Osteoblast (primary cell): ENCODE data around the gene MDGA2. TPM values are rescaled to one million over a fixed set of nuclear protein-coding genes. Genes with fewer than 3 reads are reported as not detected.
"Not testable (repeated sequence)": the region's sequence is repeated elsewhere in the genome, so short reads cannot be mapped to it uniquely, and the experiment has no call there.

Source experiments
- DNase-seq: peaks from one replicate; pipeline ENCODE4 v3.0.0; 2011; ENCODE audit warnings: low spot score, mixed read lengths; ENCODE audit not compliant: insufficient read length; ENCODE audit errors: missing footprints
- H2AFZ ChIP-seq: 2 replicates; pipeline ENCODE4 v1.6.0; 2011; ENCODE audit warnings: mild to moderate bottlenecking, low read length
- H3K27ac ChIP-seq: 2 replicates; pipeline ENCODE4 v1.5.1; 2011; ENCODE audit warnings: mild to moderate bottlenecking, low read depth, low read length, moderate library complexity
- H3K27me3 ChIP-seq: 2 replicates; pipeline ENCODE4 v1.6.0; 2012; ENCODE audit warnings: mild to moderate bottlenecking, control low read depth, inconsistent platforms, low read length, moderate library complexity; ENCODE audit not compliant: insufficient read depth
- H3K36me3 ChIP-seq: 2 replicates; pipeline ENCODE4 v1.5.1; 2011; ENCODE audit warnings: mild to moderate bottlenecking, low read length, control low read depth, moderate library complexity; ENCODE audit not compliant: insufficient read depth
- H3K4me1 ChIP-seq: 2 replicates; pipeline ENCODE4 v1.5.1; 2011; ENCODE audit warnings: mild to moderate bottlenecking, low read length, control low read depth, moderate library complexity; ENCODE audit not compliant: insufficient read depth
- H3K4me2 ChIP-seq: 2 replicates; pipeline ENCODE4 v1.6.0; 2011; ENCODE audit warnings: mild to moderate bottlenecking, low read length; ENCODE audit not compliant: insufficient read depth
- H3K4me3 ChIP-seq: fragments of 200-600 bp; sonication (generic); 3 replicates; pipeline ENCODE4 v1.5.1; 2012; ENCODE audit warnings: mild to moderate bottlenecking, low read length, inconsistent platforms; ENCODE audit not compliant: insufficient read depth
- H3K79me2 ChIP-seq: 2 replicates; pipeline ENCODE4 v1.6.0; 2012; ENCODE audit warnings: mild to moderate bottlenecking, low read length, control low read depth, inconsistent platforms; ENCODE audit not compliant: insufficient read depth
- H3K9me3 ChIP-seq: 2 replicates; pipeline ENCODE4 v1.5.1; 2011; ENCODE audit warnings: low read depth, low read length, control low read depth
- H4K20me1 ChIP-seq: 2 replicates; pipeline ENCODE4 v1.6.0; 2012; ENCODE audit warnings: mild to moderate bottlenecking, low read length, control low read depth; ENCODE audit not compliant: insufficient read depth
- total RNA-seq: library from RNA; depleted of rRNA; stranded (reverse); fragments of >200 nt; gene quantifications from 2 replicates; pipeline ENCODE4 v1.2.3, GENCODE V29; 2012
- TF ChIP-seq, protein P1 (sequence below): IDR thresholded peaks from 2 replicates; pipeline ENCODE4 v1.5.1; 2011; ENCODE audit warnings: mild to moderate bottlenecking, low read depth, low read length, moderate library complexity; ENCODE audit errors: extremely low read depth

Gene MDGA2
- total RNA-seq, 1 donor = not detected

DNA sequence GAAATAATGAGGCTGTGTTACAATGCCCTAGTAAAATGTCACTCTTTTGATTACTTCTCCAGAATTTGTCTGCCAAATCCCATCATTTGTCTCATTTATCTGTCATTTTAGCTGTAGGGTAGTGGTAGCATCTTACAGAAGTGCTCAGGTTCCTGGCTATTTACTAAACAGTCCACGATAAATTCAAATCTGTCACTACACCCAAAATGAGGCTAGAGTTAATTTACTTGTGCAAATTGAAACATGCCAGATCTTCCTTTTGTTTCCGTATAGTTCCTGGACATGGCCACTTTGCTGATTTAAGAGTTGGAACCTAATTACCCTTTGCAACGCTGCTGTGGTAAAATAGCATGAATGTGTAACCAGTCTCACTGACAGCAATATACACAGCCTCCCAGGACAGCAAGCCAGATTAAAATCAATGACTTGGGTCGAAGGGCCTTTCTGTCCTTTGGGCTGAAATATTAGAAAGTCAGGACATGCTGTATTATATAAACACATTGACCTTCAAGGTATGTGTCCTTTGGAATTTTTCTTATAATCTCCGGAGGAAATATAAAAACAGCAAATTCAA, 485.4 kb downstream of the MDGA2 start:
- Histone ChIP-seq H3K4me1 (no peaks in the 10 kb centered on the region), H3K79me2 (no peaks in the 10 kb centered on the region), H3K9me3 (peaks cover 2% of the 10 kb centered on the region), H3K27me3 (no peaks in the 10 kb centered on the region), H2AFZ (no peak overlapping the region), H3K36me3 (no peaks in the 10 kb centered on the region), H4K20me1 (no peaks in the 10 kb centered on the region), H3K4me3 (no peak overlapping the region), H3K4me2 (no peak overlapping the region), H3K27ac (no peak overlapping the region)
- TF ChIP-seq, protein P1, sequence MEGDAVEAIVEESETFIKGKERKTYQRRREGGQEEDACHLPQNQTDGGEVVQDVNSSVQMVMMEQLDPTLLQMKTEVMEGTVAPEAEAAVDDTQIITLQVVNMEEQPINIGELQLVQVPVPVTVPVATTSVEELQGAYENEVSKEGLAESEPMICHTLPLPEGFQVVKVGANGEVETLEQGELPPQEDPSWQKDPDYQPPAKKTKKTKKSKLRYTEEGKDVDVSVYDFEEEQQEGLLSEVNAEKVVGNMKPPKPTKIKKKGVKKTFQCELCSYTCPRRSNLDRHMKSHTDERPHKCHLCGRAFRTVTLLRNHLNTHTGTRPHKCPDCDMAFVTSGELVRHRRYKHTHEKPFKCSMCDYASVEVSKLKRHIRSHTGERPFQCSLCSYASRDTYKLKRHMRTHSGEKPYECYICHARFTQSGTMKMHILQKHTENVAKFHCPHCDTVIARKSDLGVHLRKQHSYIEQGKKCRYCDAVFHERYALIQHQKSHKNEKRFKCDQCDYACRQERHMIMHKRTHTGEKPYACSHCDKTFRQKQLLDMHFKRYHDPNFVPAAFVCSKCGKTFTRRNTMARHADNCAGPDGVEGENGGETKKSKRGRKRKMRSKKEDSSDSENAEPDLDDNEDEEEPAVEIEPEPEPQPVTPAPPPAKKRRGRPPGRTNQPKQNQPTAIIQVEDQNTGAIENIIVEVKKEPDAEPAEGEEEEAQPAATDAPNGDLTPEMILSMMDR = no peak
- DNase-seq = no peak

DNA sequence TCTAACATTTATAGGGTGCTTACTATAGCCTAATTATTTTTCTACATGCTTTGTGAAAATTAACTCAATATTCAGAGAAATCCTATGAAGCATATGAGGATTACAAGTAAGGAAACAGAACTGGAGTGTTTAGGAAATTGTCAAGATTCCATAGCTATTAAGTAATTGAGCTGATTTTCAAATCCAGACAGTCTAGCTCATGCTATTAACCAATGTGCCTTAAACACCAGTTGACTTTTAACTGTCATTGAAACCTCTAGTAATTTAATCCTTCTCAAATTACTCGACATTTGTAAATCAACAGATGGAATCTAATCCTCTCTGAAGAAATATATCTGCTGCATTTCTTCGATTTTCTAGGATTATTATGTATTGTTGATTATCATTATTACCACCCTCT, 488.9 kb downstream of the MDGA2 start:
- Histone ChIP-seq H3K36me3 (no peaks in the 10 kb centered on the region), H3K27me3 (no peaks in the 10 kb centered on the region), H3K27ac (no peak overlapping the region), H3K4me1 (no peaks in the 10 kb centered on the region), H3K9me3 (peaks cover 2% of the 10 kb centered on the region), H3K4me2 (no peak overlapping the region), H2AFZ (no peak overlapping the region), H4K20me1 (no peaks in the 10 kb centered on the region), H3K79me2 (no peaks in the 10 kb centered on the region), H3K4me3 (no peak overlapping the region)
- TF ChIP-seq, protein P1 = no peak
- DNase-seq = no peak

GRCh38 chr14:47179906-47180305, 495.5 kb downstream of the MDGA2 start:
- Histone ChIP-seq H3K4me3 (no peak overlapping the region), H3K36me3 (no peaks in the 10 kb centered on the region), H3K79me2 (no peaks in the 10 kb centered on the region), H3K4me1 (no peaks in the 10 kb centered on the region), H3K27me3 (no peaks in the 10 kb centered on the region), H4K20me1 (no peaks in the 10 kb centered on the region), H3K27ac (no peak overlapping the region), H3K4me2 (no peak overlapping the region), H3K9me3 (no peaks in the 10 kb centered on the region), H2AFZ (no peak overlapping the region)
- no peak for DNase-seq
- TF ChIP-seq, protein P1 = no peak

DNA sequence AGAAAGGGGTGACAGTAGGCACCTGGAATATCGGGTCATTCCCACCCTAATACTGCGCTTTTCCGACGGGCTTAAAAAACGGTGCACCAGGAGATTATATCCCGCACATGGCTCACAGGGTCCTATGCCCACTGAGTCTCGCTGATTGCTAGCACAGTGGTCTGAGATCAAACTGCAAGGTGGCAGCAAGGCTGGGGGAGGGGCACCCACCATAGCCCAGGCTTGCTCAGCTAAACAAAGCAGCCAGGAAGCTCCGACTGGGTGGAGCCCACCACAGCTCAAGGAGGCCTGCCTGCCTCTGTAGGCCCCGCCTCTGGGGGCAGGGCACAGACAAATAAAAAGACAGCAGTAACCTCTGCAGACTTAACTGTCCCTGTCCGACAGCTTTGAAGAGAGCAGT, 503.5 kb downstream of the MDGA2 start:
- not testable (repeated sequence) for H3K9me3 ChIP-seq, H3K27me3 ChIP-seq, H3K27ac ChIP-seq, H3K4me2 ChIP-seq, DNase-seq, H3K79me2 ChIP-seq, H2AFZ ChIP-seq, H3K4me1 ChIP-seq, H3K4me3 ChIP-seq, H3K36me3 ChIP-seq, H4K20me1 ChIP-seq
